GM19468 (cell line): ENCODE results near the gene GLRA1.
"Not testable (repeated sequence)": the region's sequence is repeated elsewhere in the genome, so short reads cannot be mapped to it uniquely, and the experiment has no call there.

Source experiments
- ATAC-seq: cut with Tn5 transposase; IDR thresholded peaks from one replicate; pipeline ENCODE4 v1.9.1; 2021; ENCODE audit warnings: mild to moderate bottlenecking, moderate library complexity, moderate number of reproducible peaks; ENCODE audit not compliant: unreplicated experiment; ENCODE audit errors: extremely low read depth

GLRA1 gene

DNA sequence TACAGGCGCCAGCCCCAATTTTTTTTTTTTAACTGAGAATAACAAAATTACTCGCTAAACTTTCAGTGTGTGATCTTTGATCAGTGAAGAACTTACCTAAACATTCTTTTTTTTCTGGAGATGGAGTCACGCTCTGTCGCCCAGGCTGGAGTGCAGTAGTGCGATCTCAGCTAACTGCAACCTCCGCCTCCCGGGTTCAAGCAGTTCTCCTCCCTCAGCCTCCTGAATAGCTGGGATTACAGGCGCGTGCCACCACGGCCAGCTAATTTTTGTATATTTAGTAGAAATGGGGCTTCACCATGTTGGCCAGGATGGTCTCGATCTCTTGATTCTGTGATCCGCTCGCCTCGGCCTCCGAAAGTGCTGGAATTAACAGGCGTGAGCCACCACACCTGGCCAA is 141.0 kb downstream of the GLRA1 start:
- ATAC-seq = not testable (repeated sequence)

DNA sequence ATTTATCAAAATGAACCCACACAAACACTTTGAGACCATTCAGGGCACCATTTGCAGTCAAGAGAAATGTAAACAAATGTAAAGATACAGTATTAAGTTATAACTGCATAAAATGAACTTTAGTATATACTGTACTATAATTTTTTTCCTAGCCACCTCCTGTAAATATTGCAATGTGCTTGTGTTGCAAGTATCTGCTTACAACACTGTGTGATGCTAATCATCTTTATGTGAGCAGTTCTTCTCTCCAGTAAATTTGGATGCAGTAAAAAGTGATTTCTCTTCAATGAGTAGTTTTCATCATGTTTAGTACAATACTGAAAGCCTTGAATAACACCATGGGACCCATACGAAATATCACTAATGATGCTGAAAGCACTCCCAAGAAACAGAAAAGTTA is 143.4 kb downstream of the GLRA1 start:
- no peak for ATAC-seq

DNA sequence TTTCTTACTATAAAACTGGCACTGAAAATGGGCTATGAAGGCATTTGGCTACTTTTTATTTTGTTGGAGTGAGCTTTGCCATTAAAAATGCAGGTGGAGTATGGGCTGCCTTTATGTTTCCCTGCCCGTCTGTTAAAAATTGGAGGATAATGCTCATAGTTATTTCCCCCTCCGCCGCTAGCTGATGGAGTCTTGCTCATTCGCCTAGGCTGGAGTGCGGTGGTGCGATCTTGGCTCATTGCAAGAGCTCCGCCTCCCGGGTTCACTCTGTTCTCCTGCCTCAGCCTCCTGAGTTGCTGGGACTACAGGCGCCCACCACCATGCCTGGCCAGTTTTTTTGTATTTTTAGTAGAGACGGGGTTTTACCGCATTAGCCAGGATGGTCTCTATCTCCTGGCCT is 144.3 kb downstream of the GLRA1 start:
- no peak for ATAC-seq

DNA sequence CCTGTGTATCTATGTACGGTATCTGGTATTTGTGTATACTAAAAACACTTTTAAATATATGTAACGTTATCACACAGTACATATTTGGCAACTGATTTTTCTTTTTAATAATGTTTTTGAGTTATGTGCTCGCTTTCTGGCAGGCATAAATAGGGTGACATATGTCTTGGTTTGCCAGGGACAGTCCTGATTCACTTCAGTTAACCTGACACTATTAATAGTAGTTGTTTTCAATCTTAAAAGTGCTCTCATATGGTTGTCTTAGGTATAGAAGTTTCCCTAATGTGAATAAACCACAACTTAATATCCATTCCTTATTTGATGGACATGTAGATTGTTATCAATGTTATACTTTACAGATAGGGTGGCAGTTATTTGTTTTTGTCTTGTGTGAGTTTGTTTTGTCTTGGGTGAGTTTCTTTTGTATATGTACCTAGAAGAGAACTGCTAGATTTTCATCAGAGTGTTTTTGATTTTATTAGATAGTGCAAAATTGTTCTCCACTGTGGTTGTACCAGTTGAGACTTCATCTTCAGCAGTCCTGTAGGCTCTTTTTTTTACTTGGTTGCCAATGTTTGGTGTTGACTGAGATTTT is 145.0 kb downstream of the GLRA1 start:
- no peak for ATAC-seq

DNA sequence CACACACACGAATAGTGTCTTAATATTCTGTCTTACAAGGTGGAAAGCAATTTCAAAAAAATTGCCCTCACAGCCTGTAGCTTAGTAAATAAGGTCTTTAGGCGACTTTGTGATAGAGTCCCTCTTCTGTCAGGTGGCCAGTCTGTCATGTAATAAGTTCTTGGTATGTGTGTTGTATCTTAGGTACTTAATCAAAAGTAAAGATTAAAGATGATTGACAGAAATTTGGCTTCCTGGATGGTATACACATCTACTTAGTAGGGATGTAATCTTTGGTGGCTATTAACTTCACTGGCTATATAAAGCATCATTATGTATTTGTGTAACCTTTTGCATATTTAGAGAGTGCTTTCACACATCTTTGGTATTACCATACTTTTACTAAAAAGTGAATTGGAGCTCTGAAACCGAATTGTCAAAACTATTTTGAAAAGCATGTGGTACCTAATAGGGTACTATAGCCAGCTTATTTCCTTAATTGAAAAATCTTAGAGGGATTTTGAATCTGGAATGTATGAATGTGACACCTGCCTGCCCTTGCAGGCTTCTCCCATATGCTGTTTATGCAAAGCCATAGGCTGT is 149.5 kb downstream of the GLRA1 start:
- no peak for ATAC-seq

DNA sequence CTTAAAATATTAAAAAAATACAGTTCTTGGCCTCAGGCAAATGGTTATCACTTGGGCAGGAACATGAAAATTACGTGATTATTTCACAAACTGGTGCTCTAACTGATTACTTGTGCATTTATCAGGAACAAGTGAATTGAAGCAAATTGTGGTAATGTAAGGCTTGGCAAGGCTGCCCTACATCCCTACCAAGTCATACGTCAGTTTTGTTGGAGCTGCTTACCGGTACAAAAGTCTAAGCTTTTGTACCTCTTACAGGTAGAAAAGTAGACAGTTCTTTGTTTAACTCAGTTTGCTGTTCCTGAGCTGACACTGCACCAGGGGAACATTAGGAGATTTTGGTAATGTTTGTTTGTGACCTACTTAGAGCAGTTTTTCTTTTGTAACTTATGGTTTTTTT is 150.7 kb downstream of the GLRA1 start:
- no peak for ATAC-seq

DNA sequence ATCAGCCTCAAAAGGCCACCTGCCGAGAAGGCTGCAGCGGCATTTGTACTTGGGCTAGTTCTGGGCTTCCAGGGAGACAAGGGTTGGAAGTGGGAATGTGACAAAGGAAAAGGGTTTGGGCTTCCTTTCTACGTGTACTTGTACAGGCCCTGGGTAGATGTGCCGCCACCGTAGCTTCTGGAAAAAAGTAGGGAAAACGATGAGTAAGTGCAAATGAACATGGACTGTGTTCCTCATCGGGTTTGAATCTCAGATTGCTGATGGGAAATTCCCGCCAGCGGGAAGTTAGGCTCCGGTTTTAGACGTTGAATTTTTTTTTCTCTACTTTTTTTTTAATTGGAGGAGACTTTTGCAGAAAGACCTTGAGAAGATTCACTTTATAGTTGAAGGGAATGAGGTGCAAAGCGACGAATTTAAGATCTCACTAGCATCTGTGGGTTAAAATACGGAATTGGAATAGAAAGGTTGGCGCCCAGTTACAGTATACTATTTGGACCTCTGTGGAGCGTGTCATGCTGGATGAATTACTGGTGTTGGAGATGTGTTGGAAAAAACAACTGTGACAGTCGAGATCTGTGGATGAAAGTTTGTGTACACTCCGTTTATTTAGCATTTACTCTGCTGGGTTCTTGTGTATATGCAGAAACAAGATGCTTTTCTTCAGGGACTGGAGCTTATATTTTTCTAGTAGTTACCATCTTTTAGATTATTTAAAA is 151.6 kb downstream of the GLRA1 start:
- no peak for ATAC-seq
